ENCODE data around the gene PRKCZ.

The PRKCZ gene

DNA sequence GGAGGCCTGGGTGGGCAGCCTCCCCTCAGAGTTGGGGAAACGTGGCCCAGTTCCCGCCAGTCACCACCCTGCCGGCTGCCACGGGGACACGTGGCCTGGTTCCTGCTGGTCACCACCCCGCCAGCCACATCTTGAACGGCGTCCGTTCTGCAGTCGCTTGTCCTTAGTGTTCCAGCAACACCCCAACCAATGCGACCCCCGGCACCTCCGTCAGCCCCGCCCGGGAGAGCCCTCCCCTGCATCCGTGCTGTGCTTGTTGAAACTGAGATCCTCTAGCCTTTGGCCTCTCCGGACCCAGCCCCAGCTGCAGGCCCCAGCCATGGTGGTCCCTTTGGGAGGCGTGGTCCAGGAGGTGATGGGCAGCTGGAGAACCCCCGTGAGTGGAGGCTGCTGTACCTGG is 18.7 kb downstream of the PRKCZ start:
- TF ChIP-seq, protein P1, sequence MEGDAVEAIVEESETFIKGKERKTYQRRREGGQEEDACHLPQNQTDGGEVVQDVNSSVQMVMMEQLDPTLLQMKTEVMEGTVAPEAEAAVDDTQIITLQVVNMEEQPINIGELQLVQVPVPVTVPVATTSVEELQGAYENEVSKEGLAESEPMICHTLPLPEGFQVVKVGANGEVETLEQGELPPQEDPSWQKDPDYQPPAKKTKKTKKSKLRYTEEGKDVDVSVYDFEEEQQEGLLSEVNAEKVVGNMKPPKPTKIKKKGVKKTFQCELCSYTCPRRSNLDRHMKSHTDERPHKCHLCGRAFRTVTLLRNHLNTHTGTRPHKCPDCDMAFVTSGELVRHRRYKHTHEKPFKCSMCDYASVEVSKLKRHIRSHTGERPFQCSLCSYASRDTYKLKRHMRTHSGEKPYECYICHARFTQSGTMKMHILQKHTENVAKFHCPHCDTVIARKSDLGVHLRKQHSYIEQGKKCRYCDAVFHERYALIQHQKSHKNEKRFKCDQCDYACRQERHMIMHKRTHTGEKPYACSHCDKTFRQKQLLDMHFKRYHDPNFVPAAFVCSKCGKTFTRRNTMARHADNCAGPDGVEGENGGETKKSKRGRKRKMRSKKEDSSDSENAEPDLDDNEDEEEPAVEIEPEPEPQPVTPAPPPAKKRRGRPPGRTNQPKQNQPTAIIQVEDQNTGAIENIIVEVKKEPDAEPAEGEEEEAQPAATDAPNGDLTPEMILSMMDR (conservative IDR thresholded peaks at IDR 0.05; ENCODE audit: low read depth, low read length): no peak
- DNase-seq (ENCODE audit: low read depth): no peak
- no peak overlapping the region for H3K4me3 ChIP-seq (ENCODE audit: low read depth, low read length)

- TF ChIP-seq, protein P1 (conservative IDR thresholded peaks at IDR 0.05; ENCODE audit: low read depth, low read length): no peak
- H3K4me3 ChIP-seq (ENCODE audit: low read depth, low read length): no peak overlapping the region
- no peak for DNase-seq (ENCODE audit: low read depth)
These were observed 19.8 kb downstream of the PRKCZ start for GRCh38 chr1:2070016-2070415.

DNA sequence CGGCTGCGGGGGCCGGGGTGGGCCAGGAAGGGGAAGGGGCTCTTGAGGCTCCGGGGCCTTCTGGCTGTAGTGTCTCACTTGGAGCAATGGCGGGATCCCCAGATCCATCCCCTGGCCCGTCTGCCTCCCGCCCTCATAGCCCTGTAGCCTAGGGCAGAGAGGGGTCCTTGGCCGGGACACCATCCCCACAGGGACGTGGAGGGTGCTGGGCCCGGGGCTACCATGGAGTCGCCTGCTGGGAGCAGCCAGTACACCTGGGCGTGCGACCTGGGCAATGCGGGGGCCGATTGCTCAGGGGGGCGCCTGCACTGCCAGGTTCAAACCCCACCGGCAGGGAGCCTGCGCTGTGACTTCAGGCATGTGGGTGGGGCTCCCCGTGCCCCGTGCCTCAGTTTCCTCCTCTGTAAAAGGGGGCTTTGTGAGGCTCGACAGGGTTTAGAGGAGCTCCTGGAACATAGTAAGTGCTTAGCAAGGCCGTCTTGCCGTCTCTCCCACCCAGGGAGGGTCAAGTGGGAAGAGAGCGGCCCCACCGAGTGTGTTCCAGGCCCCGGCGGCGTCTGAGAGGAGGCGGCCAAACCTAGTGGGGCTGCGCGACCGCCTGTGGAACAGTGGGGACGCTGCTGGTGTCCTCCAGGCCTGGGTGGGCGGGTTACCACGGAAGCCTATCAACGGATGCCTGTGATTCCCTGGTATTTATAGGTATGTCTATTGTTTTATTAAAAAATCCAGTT is 20.8 kb downstream of the PRKCZ start:
- TF ChIP-seq, protein P1 (conservative IDR thresholded peaks at IDR 0.05; ENCODE audit: low read depth, low read length): no peak
- no peak overlapping the region for H3K4me3 ChIP-seq (ENCODE audit: low read depth, low read length)
- no peak for DNase-seq (ENCODE audit: low read depth)

DNA sequence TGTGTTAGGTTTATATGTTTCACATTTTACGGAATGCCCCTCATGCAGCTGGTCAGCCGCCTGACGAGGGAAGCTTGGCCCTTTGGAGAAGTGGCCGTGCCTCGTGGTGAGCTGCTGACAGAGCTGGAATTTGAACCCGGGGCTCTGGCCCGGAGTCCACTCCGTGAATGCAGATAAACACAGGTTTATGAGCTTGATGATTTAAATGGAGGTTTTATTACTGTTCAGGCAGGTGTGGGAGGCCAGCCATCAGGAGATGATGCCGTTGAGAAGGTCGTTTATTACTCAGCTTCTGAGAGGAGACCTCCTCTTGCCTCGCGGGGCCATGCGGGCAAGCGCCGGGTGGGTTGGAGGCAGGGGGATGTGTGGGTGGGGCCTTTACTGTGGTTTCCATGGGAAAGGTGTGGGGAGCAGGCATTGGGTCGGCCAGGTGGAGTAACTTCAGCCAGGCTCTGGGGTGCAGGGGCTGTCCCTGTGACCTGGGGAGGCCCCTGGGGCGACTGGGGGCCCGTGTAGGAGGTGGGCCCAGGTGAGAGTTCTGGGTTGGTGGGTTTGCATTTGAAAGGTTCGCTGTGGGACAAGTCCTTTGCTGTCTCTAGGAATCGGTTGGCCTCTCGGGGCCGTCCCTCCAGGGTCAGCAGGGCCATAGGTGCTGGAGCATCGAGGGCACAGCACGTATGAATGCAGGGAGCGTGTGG is 22.0 kb downstream of the PRKCZ start:
- TF ChIP-seq, protein P1 (conservative IDR thresholded peaks at IDR 0.05; ENCODE audit: low read depth, low read length): no peak
- no peak for DNase-seq (ENCODE audit: low read depth)

DNA sequence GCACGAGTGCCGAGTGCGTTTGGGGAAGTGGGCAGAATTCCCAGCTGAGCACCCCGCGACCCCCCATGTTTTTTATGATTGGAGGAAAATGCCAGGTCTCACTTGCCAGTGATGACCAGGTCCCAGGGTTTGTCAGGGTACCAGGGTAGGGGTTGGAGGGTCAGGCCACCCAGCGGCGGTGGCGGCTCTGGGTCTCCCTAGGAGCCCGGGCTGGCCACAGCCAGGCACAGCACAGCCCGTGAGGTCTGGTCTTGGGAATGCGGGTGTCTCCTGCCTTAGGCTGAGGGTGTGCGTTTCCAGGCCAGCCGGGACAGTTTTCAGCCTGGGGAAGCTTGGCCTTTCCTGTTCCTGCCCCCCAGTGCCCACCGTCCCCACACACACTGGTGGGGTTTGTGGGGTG is 22.7 kb downstream of the PRKCZ start:
- TF ChIP-seq, protein P1 (conservative IDR thresholded peaks at IDR 0.05; ENCODE audit: low read depth, low read length): no peak
- DNase-seq (ENCODE audit: low read depth): no peak
- no peak overlapping the region for H3K4me3 ChIP-seq (ENCODE audit: low read depth, low read length)

More for the DNA sequence above, 22.0 kb downstream of the PRKCZ start:
- H3K4me3 ChIP-seq (ENCODE audit: low read depth, low read length): no peak overlapping the region

- peak; percentile 61 for DNase-seq (ENCODE audit: low read depth)
- TF ChIP-seq, protein P1 (conservative IDR thresholded peaks at IDR 0.05; ENCODE audit: low read depth, low read length): no peak
- H3K4me3 ChIP-seq (ENCODE audit: low read depth, low read length): peak overlapping the region; percentile 51
These were observed 23.4 kb downstream of the PRKCZ start for GRCh38 chr1:2073382-2074230.

All from choroid plexus epithelial cell (primary cell).